HG02973 (cell line): ENCODE measurements around the gene ENPP1.
"Not testable (repeated sequence)": the region's sequence is repeated elsewhere in the genome, so short reads cannot be mapped to it uniquely, and the experiment has no call there.

Source experiments
- ATAC-seq: cut with Tn5 transposase; IDR thresholded peaks from one replicate; pipeline ENCODE4 v1.9.1; 2021; ENCODE audit warnings: moderate library complexity; ENCODE audit not compliant: unreplicated experiment

ENPP1 gene

DNA sequence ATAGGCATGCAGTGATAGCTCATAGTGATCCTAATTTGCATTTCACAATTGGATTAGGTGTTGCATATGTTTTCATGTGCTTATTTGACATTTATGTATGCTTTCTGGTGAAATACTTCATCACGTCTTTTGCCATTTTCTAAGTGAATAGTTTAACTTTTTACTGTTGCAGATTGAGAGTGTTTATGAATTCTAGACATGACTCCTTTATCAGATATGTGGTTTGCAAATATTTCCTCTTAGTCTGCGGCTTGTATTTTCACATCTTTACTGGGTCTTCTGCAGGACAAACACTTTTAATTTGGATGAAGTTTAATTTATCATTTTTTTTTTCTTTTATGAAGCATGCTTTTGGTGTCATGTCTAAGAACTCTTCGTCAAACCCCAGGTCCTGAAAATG lies 104.1 kb downstream of the ENPP1 start:
- ATAC-seq = no peak

DNA sequence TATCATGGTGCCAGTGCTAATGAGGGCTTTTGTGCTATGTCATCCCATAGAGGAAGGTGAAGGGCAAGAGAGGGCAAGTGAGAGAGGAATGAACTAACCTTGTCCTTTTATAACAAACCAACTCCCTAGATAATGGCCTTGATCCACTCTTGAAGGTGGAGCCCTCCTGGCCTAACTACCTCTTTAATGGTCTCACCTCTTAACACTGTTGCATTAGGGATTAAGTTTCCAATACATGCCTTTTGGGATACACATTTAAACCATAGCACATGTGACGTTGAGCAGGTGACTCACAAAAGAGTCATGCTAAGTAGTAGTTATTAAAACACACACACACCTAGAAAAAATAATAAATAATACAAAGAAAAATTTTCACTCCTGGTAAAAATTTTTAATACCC lies 106.4 kb downstream of the ENPP1 start:
- no peak for ATAC-seq

GRCh38 chr6:131914967-131915751 lies 107.3 kb downstream of the ENPP1 start:
- peak; percentile 79 for ATAC-seq

DNA sequence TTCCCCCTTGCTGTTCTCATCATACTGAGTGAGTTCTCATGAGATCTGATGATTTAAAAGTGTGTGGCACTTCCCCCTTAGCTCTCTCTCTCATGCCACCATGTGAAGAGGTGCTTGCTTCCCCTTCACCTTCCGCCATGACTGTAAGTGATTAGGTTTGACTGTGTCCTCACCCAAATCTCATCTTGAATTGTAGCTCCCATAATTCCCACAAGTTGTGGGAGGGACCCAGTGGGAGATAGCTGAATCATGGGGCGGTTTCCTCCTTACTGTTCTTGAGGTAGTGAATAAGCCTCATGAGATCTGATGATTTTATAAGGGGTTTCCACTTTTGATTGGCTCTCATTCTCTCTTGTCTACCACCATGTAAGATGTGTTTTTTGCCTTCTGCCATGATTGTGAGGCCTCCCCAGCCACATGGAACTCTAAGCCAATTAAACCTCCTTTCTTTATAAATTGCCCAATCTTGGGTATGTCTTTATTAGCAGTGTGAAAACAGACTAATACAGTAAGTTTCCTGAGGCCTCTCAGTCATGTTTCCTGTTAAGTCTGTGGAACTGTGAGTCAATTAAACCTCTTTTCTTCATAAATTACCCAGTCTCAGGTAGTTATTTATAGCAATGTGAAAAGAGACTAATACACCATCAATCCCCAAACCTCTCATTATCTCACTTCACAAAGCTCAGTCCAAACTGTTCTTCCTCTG lies 108.4 kb downstream of the ENPP1 start:
- not testable (repeated sequence) for ATAC-seq

DNA sequence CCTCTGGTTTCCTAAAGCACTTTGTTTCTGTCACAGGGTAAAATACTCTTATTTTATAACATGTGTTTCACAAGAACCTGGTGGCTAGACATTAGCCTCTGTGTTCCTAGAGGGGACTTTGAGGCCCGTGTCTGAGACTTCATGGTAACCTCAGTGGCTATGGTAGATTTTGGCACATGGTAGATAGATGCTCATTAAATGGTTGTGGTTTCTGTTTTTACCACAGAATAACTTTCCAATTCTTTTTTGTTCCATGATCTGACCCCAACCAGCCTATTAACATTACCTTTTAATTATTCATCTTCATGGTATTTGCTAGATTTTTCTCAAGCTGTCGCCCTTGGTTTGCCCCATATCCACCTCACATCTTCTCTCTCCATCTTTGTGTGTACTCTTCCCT lies 109.0 kb downstream of the ENPP1 start:
- ATAC-seq = no peak

GRCh38 chr6:131917318-131917717 lies 109.5 kb downstream of the ENPP1 start:
- ATAC-seq = no peak

GRCh38 chr6:131917763-131918649 lies 110.2 kb downstream of the ENPP1 start:
- ATAC-seq = no peak

DNA sequence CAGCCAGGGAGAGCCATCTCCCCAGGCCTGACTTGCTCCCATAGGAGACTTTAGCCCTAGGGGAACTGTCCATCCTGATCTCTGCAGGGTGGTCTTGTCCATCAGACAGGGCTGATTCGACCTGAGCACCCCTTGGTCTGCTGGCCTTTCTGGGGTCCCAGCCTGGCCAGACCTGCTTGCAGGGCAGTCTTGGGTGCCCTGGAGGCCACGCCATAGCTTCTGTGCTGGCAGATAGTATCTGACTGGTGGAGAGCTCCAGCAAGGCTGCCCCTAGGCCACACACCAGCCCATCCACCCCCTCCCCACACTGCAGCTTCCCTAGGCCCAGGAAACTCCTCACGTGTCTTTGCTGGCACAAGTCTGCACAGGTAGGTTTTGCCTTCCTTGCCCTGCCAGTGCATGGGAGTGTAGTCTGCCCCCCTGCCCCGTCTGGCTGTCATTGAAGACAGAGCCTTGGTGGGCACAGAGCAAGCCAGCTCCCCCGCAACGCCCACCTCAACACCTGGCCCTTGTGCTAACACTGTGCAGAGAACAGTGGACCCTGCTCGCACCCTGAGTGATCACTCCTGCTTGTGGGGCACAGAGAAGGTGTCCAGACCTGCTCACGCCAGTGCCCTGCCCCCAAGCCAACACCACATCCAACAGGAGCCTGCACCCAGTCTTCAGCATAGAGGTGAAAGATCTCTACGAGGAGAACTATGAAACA lies 111.0 kb downstream of the ENPP1 start:
- ATAC-seq = no peak

DNA sequence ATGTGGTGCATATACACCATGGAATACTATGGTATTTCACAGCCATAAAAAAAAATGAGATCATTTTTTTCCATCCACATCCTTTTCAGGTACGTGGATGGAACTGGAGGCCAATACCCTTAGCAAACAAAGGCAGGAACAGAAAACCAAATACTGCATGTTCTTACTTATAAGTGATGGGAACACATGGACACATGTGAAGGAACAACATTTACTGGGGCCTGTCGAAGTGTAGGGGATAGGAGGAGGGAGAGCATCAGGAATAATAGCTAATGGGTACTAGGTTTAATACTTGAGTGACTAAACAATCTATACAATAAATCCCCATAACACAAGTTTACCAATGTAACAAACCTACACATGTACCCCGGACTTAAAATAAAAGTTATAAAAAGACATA lies 112.8 kb downstream of the ENPP1 start:
- no peak for ATAC-seq

DNA sequence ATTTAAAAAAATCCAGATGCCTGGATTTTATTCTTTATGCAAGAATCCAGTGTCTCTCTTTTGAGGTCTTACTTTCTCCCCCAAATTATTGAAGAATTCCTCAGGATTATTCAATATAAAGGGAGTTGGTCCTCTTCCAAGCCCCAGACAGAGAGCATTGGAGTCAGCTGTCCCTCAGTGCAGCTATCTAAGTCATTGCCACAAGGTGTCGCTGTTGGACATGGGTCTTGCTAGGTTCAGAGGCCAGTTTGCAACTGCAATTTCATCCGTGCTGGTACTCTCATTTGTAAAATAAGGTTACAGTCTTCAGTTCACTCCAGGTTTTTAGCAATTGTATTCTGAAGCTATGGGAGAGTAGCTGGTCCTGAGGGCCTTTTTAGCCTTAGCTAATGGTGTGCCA lies 115.5 kb downstream of the ENPP1 start:
- peak; percentile 62 for ATAC-seq

DNA sequence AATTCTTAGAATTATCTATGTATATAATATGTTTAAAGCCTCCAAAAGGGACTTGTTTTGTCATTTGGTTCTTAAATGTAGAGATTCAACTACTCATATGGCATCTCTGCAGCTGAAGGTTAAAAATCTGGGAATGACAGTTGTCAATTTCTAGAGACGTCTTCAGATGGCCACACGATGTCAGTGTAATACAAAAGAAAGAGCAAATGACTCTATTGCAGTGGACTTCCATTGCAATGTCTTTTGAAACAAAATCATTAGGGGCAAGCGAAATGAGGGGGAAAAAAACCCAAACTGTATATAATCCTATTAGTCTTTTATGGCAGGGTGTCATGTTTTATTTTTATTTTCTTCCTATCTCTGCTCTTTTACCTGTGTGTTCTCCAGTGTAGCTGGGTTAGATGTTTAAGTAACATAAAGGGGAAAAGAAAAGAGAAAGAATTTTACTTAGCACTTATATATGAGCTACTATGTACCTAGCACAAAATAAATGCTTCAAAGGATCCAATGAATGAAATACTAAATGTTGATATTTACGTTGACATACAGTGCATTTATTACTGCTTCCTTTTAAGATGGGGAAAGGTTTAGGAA lies 117.2 kb downstream of the ENPP1 start:
- no peak for ATAC-seq

- no peak for ATAC-seq
Measured at GRCh38 chr6:131929264-131929663, 121.4 kb downstream of the ENPP1 start.

GRCh38 chr6:131929976-131930375 lies 122.2 kb downstream of the ENPP1 start:
- ATAC-seq = no peak

DNA sequence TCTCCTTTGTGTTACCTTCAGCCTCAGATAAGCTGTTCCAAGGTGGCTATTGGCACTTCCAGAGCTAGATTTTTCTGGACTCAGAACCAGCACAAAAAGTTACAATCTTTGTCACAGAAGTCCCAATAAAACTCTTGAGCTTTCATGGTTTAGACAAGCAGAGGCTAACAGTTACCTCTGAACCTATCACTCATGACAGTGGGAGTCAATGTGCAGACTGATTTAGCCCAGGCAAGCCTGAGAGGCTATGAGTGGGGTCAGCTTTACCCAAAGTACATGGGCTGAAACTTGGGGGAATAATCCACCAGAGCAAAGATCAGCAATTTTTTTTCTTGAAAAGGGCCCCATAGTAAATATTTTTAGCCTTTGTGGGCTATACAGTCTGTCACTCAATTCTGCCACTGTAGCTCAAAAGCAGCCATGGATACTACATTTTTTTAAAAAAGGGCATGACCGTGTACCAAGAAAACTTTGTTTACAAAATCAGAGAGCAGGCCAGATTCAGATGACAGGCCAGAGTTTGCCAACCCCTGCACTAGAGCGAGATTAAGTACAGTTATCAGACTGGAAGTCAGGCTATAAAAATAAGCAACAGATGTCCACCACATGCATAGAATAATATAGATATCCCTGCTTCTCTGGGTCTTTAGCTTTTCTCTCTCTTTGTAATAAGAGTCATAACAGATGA lies 123.4 kb downstream of the ENPP1 start:
- ATAC-seq = no peak

DNA sequence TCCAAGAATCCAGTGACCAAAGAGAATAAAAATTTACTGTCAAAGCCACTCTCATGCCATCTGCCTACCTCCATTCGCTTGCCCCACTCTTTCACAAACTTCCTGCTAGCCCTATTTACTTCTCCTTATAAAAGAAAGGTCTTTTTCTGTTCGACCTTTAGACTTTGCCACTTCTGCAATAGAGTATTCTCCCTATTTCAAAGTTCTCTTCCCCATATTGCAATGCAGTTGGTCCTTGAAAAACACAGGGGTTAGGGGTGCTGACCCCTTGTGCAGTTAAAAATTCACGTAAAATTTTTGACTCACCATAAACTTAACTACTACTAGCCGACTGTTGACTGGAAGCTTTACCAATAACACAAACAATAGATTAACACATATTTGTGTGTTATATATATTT lies 128.3 kb downstream of the ENPP1 start:
- no peak for ATAC-seq

- no peak for ATAC-seq
Measured at GRCh38 chr6:131937226-131937625, 129.4 kb downstream of the ENPP1 start.

DNA sequence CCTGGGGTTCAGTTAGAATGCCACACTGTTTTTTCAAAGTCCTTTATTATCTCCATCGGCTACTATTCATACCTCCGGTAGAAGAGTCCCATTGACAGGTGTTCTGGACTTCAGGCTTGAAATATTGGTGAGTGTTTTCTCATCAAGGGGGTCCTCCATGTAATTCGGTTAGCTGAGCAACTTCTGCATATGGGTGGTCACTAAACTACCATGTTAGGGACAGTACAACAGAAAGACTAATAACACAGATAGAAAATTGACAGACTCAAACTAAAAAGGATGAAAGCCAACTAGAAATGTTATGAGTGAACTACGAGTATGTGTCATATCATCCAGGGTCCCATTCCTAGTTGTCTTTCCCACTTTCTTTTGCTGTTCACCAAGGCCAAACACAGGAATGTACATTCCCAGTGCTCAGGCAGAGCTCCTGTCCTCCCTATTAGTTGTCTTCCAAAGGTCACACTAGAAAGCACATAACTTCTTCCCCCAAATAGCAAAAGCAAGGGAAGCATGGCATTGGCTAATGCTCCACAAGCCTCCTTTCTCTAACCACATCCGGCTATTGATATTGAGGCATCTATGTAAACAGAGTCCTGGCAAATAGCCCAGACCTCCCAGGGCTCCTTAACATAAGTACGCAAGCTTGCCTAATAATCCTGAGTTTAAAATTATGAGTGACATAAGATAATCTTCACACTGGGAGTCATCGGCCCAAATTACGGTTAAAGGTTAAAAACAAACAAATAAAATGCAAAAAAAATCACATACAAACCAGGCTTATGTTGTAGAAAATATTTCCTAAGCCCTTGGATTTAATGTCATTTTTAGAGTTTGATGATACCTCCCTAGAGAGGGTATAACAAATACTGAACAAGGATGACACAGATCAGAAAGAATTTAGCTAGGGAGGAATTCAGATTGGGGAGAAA lies 130.1 kb downstream of the ENPP1 start:
- no peak for ATAC-seq
